H9 (cell line): ENCODE data around the gene HORMAD2. TPM values are rescaled to one million over a fixed set of nuclear protein-coding genes. Genes with fewer than 3 reads are reported as not detected.

Source experiments
- DNase-seq: peaks from one replicate; pipeline ENCODE4 v3.0.0-alpha.2; 2017
- H2AFZ ChIP-seq: one replicate; pipeline ENCODE4 v1.6.1; 2013; ENCODE audit warnings: mild to moderate bottlenecking, low read length, control low read depth, moderate library complexity
- H2AK5ac ChIP-seq: 2 replicates; pipeline ENCODE4 v1.6.1; 2013; ENCODE audit warnings: low read length, control low read depth, mixed read lengths; ENCODE audit not compliant: insufficient read length
- H2BK120ac ChIP-seq: one replicate; pipeline ENCODE4 v1.6.1; 2013; ENCODE audit warnings: low read depth, mild to moderate bottlenecking, low read length, control low read depth, inconsistent platforms; ENCODE audit not compliant: poor library complexity, severe bottlenecking
- H2BK12ac ChIP-seq: 2 replicates; pipeline ENCODE4 v1.6.1; 2013; ENCODE audit warnings: low read length, control low read depth, mixed read lengths, low read depth; ENCODE audit not compliant: insufficient read length
- H2BK15ac ChIP-seq: 2 replicates; pipeline ENCODE4 v1.6.1; 2013; ENCODE audit warnings: low read depth, low read length, control low read depth
- H2BK20ac ChIP-seq: one replicate; pipeline ENCODE4 v1.6.1; 2013; ENCODE audit warnings: low read depth, mild to moderate bottlenecking, low read length, control low read depth, inconsistent platforms; ENCODE audit not compliant: poor library complexity, severe bottlenecking
- H2BK5ac ChIP-seq: 2 replicates; pipeline ENCODE4 v1.6.1; 2013; ENCODE audit warnings: low read length, control low read depth, mixed read lengths; ENCODE audit not compliant: insufficient read length
- H3K14ac ChIP-seq: 2 replicates; pipeline ENCODE4 v1.6.1; 2013; ENCODE audit warnings: low read length, control low read depth; ENCODE audit not compliant: insufficient read depth
- H3K18ac ChIP-seq: 2 replicates; pipeline ENCODE4 v1.6.1; 2013; ENCODE audit warnings: low read depth, mild to moderate bottlenecking, mixed read lengths, low read length, control low read depth; ENCODE audit not compliant: insufficient read length
- H3K23ac ChIP-seq: 2 replicates; pipeline ENCODE4 v1.6.1; 2013; ENCODE audit warnings: low read length, control low read depth, mixed read lengths, low read depth; ENCODE audit not compliant: insufficient read length
- H3K23me2 ChIP-seq: 2 replicates; pipeline ENCODE4 v1.6.1; 2013; ENCODE audit warnings: low read depth, mild to moderate bottlenecking, mixed read lengths, low read length, control low read depth; ENCODE audit not compliant: insufficient read length, poor library complexity, severe bottlenecking
- H3K27ac ChIP-seq: 2 replicates; pipeline ENCODE4 v1.5.1; 2013; ENCODE audit warnings: low read length, control low read depth, mixed read lengths, low read depth; ENCODE audit not compliant: insufficient read length
- H3K27me3 ChIP-seq: 2 replicates; pipeline ENCODE4 v1.6.1; 2013; ENCODE audit warnings: low read length, control low read depth, inconsistent platforms; ENCODE audit not compliant: insufficient read depth
- H3K4ac ChIP-seq: 2 replicates; pipeline ENCODE4 v1.6.1; 2013; ENCODE audit warnings: low read depth, mild to moderate bottlenecking, control low read depth, inconsistent platforms, low read length, moderate library complexity
- H3K4me1 ChIP-seq: 2 replicates; pipeline ENCODE4 v1.6.1; 2013; ENCODE audit warnings: low read length, control low read depth, inconsistent platforms; ENCODE audit not compliant: insufficient read depth
- H3K4me2 ChIP-seq: 2 replicates; pipeline ENCODE4 v1.6.1; 2013; ENCODE audit warnings: low read length, control low read depth, mixed read lengths; ENCODE audit not compliant: insufficient read length, insufficient read depth
- H3K56ac ChIP-seq: 2 replicates; pipeline ENCODE4 v1.6.1; 2013; ENCODE audit warnings: low read depth, mild to moderate bottlenecking, mixed read lengths, low read length, control low read depth; ENCODE audit not compliant: insufficient read length
- H3K79me1 ChIP-seq: 2 replicates; pipeline ENCODE4 v1.6.1; 2013; ENCODE audit warnings: low read depth, mild to moderate bottlenecking, moderate library complexity, low read length, control low read depth, inconsistent platforms; ENCODE audit not compliant: insufficient read depth, poor library complexity, severe bottlenecking
- H3K79me2 ChIP-seq: 2 replicates; pipeline ENCODE4 v1.6.1; 2013; ENCODE audit warnings: low read length, control low read depth, inconsistent platforms; ENCODE audit not compliant: insufficient read depth
- H3K9ac ChIP-seq: 2 replicates; pipeline ENCODE4 v1.6.1; 2013; ENCODE audit warnings: low read length, control low read depth, mixed read lengths; ENCODE audit not compliant: insufficient read length; ENCODE audit errors: extremely low read depth
- H3K9me3 ChIP-seq: one replicate; pipeline ENCODE4 v1.6.1; 2013; ENCODE audit warnings: low read depth, low read length, inconsistent platforms; ENCODE audit not compliant: control insufficient read depth
- H3T11ph ChIP-seq: one replicate; pipeline ENCODE4 v1.6.1; 2013; ENCODE audit warnings: mild to moderate bottlenecking, low read length, control low read depth, inconsistent platforms
- H4K20me1 ChIP-seq: one replicate; pipeline ENCODE4 v1.6.1; 2013; ENCODE audit not compliant: control insufficient read depth, insufficient read length, insufficient read depth
- H4K5ac ChIP-seq: 2 replicates; pipeline ENCODE4 v1.6.1; 2013; ENCODE audit warnings: low read depth, mild to moderate bottlenecking, mixed read lengths, low read length, control low read depth; ENCODE audit not compliant: insufficient read length
- H4K8ac ChIP-seq: replicated peaks from 2 replicates; pipeline ENCODE4 v1.6.1; 2013; ENCODE audit warnings: low read length, control low read depth, mixed read lengths, low read depth; ENCODE audit not compliant: insufficient read length
- H4K91ac ChIP-seq: 2 replicates; pipeline ENCODE4 v1.6.1; 2013; ENCODE audit warnings: low read depth, mild to moderate bottlenecking, moderate library complexity, mixed read lengths, low read length, control low read depth; ENCODE audit not compliant: insufficient read length
- H3K27ac Mint-ChIP-seq, 3 experiments: 2 replicates in 2 of 3; 3 replicates in 1 of 3; pipeline ENCODE4 v1.8.0; 2020 to 2021; ENCODE audit warnings: mixed read lengths in 3 of 3, mild to moderate bottlenecking in 1 of 3, moderate library complexity in 1 of 3
- H3K27me3 Mint-ChIP-seq: 2 replicates; pipeline ENCODE4 v1.8.0; 2021; ENCODE audit warnings: low read depth, mild to moderate bottlenecking, moderate library complexity, mixed read lengths
- H3K36me3 Mint-ChIP-seq, 3 experiments: 2 replicates in 2 of 3; 3 replicates in 1 of 3; pipeline ENCODE4 v1.8.0; 2020 to 2021; ENCODE audit warnings: low read depth in 3 of 3, mixed read lengths in 3 of 3; ENCODE audit not compliant: insufficient read depth in 1 of 3
- H3K4me1 Mint-ChIP-seq, 2 experiments: 2 replicates each; pipeline ENCODE4 v1.8.0; 2020; ENCODE audit warnings: mixed read lengths in 2 of 2
- H3K4me3 Mint-ChIP-seq, 2 experiments: 2 replicates in 1 of 2; 3 replicates in 1 of 2; pipeline ENCODE4 v1.8.0; 2020 to 2021; ENCODE audit warnings: mild to moderate bottlenecking in 2 of 2, mixed read lengths in 2 of 2, moderate library complexity in 1 of 2
- H3K9me3 Mint-ChIP-seq, 2 experiments: 2 replicates in 1 of 2; 3 replicates in 1 of 2; pipeline ENCODE4 v1.8.0; 2020; ENCODE audit warnings: mild to moderate bottlenecking in 2 of 2, mixed read lengths in 2 of 2, moderate library complexity in 1 of 2
- WGBS: extraction: QIAGEN DNeasy Blood & Tissue Kit; methylation state at CpG from one replicate; pipeline ENCODE4 v1.1.7; 2013; ENCODE audit warnings: missing lambda C conversion rate, low lambda C conversion rate, mixed read lengths; ENCODE audit not compliant: insufficient read length; ENCODE audit errors: extremely low coverage; 5-methylcytosine and 5-hydroxymethylcytosine counted together
- total RNA-seq: library from RNA; stranded (reverse); gene quantifications from 2 replicates; pipeline ENCODE4 v1.2.1, GENCODE V29; 2021
- TF ChIP-seq, protein P1 (sequence below): fragments of 200-600 bp; sonication (generic); conservative IDR thresholded peaks from 3 replicates; pipeline ENCODE4 v1.8.0; 2021; ENCODE audit warnings: antibody characterized with exemption, mild to moderate bottlenecking

HORMAD2 gene
- total RNA-seq, 1 experiment from 2014 or later = not detected

DNA sequence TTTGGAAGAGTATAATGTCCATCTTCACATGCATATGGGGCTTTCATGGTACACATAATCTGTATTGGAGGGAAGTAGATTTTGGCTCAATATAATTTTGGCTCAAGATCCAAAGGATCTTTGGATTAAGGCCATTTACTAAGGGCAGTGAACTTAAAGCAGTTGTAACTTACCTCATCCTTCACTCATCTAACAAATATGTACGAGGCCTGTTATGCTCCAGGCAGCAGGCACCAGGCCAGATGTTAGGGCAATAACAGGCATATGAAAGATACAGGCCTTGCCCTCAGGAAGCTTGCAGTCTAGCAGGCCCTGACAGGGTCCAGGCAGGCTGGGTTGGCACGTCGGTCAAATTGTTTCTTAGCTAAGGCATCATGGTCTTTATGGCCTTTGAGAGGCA lies 121.7 kb downstream of the HORMAD2 start:
- Histone ChIP-seq H3K23ac (no peak overlapping the region), H3K79me1 (no peaks in the 10 kb centered on the region), H2BK20ac (no peak overlapping the region), H3T11ph (no peak overlapping the region), H2AFZ (no peak overlapping the region), H3K27me3 (no peaks in the 10 kb centered on the region), H4K8ac (no peak overlapping the region), H2BK12ac (no peak overlapping the region), H3K18ac (no peak overlapping the region), H4K91ac (no peak overlapping the region), H3K4ac (no peak overlapping the region), H3K79me2 (no peaks in the 10 kb centered on the region), H3K14ac (no peak overlapping the region), H2AK5ac (no peak overlapping the region), H3K56ac (no peak overlapping the region), H2BK5ac (no peak overlapping the region), H3K23me2 (no peaks in the 10 kb centered on the region), H3K9ac (no peak overlapping the region), H4K20me1 (no peaks in the 10 kb centered on the region), H3K27ac (no peak overlapping the region), H2BK15ac (no peak overlapping the region), H4K5ac (no peak overlapping the region), H3K4me2 (no peak overlapping the region), H3K9me3 (no peaks in the 10 kb centered on the region), H3K4me1 (peaks cover 2% of the 10 kb centered on the region; the same call in 1 of the 2 replicates), H2BK120ac (no peak overlapping the region)
- Mint-ChIP-seq H3K4me3 (no peak overlapping the region), H3K4me1 (peaks cover 16 to 18% of the 10 kb centered on the region in 2 experiments), H3K27me3 (no peaks in the 10 kb centered on the region; the same call in 1 of the 2 replicates), H3K36me3 (no peaks in the 10 kb centered on the region), H3K27ac (no peak overlapping the region), H3K9me3 (no peaks in the 10 kb centered on the region)
- TF ChIP-seq, protein P1, sequence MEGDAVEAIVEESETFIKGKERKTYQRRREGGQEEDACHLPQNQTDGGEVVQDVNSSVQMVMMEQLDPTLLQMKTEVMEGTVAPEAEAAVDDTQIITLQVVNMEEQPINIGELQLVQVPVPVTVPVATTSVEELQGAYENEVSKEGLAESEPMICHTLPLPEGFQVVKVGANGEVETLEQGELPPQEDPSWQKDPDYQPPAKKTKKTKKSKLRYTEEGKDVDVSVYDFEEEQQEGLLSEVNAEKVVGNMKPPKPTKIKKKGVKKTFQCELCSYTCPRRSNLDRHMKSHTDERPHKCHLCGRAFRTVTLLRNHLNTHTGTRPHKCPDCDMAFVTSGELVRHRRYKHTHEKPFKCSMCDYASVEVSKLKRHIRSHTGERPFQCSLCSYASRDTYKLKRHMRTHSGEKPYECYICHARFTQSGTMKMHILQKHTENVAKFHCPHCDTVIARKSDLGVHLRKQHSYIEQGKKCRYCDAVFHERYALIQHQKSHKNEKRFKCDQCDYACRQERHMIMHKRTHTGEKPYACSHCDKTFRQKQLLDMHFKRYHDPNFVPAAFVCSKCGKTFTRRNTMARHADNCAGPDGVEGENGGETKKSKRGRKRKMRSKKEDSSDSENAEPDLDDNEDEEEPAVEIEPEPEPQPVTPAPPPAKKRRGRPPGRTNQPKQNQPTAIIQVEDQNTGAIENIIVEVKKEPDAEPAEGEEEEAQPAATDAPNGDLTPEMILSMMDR = no peak
- no CpG with 5 or more reads among the region's 3 CpGs for WGBS
- DNase-seq = no peak
